ENCODE data around the gene ATXN3L.

Gene ATXN3L

GRCh38 chrX:13346646-13347045 is 26.8 kb upstream of the ATXN3L start:
- Histone ChIP-seq H3K27ac (replicated peaks; ENCODE audit: low read length) (no peak overlapping the region), H2AK5ac (ENCODE audit: low read depth, low read length) (no peak overlapping the region), H3K9ac (ENCODE audit: low read depth, low read length, poor library complexity) (no peak overlapping the region), H2BK15ac (ENCODE audit: low read length) (no peak overlapping the region), H3K18ac (ENCODE audit: low read length) (no peak overlapping the region), H3K36me3 (replicated peaks in 1 of 2; ENCODE audit: control insufficient read depth in 2 of 2, insufficient read depth in 2 of 2, low read length in 2 of 2) (no peaks in the 10 kb centered on the region), H2BK120ac (ENCODE audit: low read depth, low read length) (no peak overlapping the region), H3K4me2 (ENCODE audit: insufficient read depth, low read length, poor library complexity, severe bottlenecking) (no peak overlapping the region), H2AFZ (ENCODE audit: low read length) (no peak overlapping the region), H3K4me3 (ENCODE audit: low read length in 2 of 2) (no peak overlapping the region), H2BK12ac (ENCODE audit: low read length) (no peak overlapping the region), H3K9me3 (replicated peaks in 1 of 2; ENCODE audit: control insufficient read depth in 2 of 2, insufficient read depth in 1 of 2, low read depth in 1 of 2, low read length in 2 of 2) (no peaks in the 10 kb centered on the region), H4K8ac (ENCODE audit: low read depth, low read length) (no peak overlapping the region), H3K14ac (ENCODE audit: low read length) (no peak overlapping the region), H3K4ac (ENCODE audit: low read length) (no peak overlapping the region), H3K4me1 (ENCODE audit: control insufficient read depth in 2 of 2, insufficient read depth in 1 of 2, low read depth in 1 of 2, low read length in 2 of 2) (no peaks in the 10 kb centered on the region), H4K91ac (ENCODE audit: low read depth, low read length, poor library complexity) (no peak overlapping the region), H2BK5ac (ENCODE audit: low read length) (no peak overlapping the region), H3K27me3 (ENCODE audit: control insufficient read depth in 3 of 3, insufficient read depth in 3 of 3, low read depth in 1 of 3, low read length in 3 of 3) (no peaks in the 10 kb centered on the region), H3K79me1 (ENCODE audit: low read depth, low read length) (no peaks in the 10 kb centered on the region), H3K23ac (ENCODE audit: low read depth, low read length, poor library complexity) (no peak overlapping the region)
- no peak for DNase-seq (ENCODE audit: low spot score)
- WGBS, 2 donors (ENCODE audit: extremely low coverage in 2 of 2, insufficient read length in 2 of 2, insufficient replicate concordance in 1 of 2), result no CpG with 5 or more reads among the region's 2 CpGs

DNA sequence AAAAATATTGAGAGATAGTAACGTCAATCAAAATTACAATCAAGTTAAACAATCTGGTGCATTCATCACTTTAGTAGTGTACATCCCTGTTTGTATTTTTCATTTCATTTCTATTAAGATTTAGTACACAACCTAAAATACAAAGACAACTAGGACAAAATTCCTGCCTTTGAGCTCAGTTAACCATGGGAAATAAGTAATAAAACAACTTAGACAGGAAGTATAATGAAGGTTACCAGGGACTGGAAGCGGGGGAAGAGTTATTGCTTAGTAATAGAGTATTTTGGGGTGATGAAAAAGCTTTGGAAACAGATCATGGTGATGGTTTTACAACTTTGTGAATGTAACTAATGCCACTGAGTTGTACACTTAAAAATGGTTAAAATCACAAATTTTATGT is 25.6 kb upstream of the ATXN3L start:
- H3K23ac ChIP-seq (ENCODE audit: low read depth, low read length, poor library complexity), result no peak overlapping the region
- H2AFZ ChIP-seq (ENCODE audit: low read length), result no peak overlapping the region
- no CpG with 5 or more reads among the region's 2 CpGs for WGBS, 2 donors (ENCODE audit: extremely low coverage in 2 of 2, insufficient read length in 2 of 2, insufficient replicate concordance in 1 of 2)
- no peaks in the 10 kb centered on the region for H3K9me3 ChIP-seq (replicated peaks in 1 of 2; ENCODE audit: control insufficient read depth in 2 of 2, insufficient read depth in 1 of 2, low read depth in 1 of 2, low read length in 2 of 2)
- H2BK12ac ChIP-seq (ENCODE audit: low read length), result no peak overlapping the region
- H3K4me2 ChIP-seq (ENCODE audit: insufficient read depth, low read length, poor library complexity, severe bottlenecking), result no peak overlapping the region
- peaks cover under 1 to 2% of the 10 kb centered on the region in 2 donors for H3K4me1 ChIP-seq (ENCODE audit: control insufficient read depth in 2 of 2, insufficient read depth in 1 of 2, low read depth in 1 of 2, low read length in 2 of 2)
- H3K14ac ChIP-seq (ENCODE audit: low read length), result no peak overlapping the region
- H3K27ac ChIP-seq (replicated peaks; ENCODE audit: low read length), result no peak overlapping the region
- H4K8ac ChIP-seq (ENCODE audit: low read depth, low read length), result no peak overlapping the region
- no peaks in the 10 kb centered on the region for H3K36me3 ChIP-seq (replicated peaks in 1 of 2; ENCODE audit: control insufficient read depth in 2 of 2, insufficient read depth in 2 of 2, low read length in 2 of 2)
- no peaks in the 10 kb centered on the region for H3K27me3 ChIP-seq (ENCODE audit: control insufficient read depth in 3 of 3, insufficient read depth in 3 of 3, low read depth in 1 of 3, low read length in 3 of 3)
- H2AK5ac ChIP-seq (ENCODE audit: low read depth, low read length), result no peak overlapping the region
- no peak overlapping the region for H3K4ac ChIP-seq (ENCODE audit: low read length)
- H3K9ac ChIP-seq (ENCODE audit: low read depth, low read length, poor library complexity), result no peak overlapping the region
- H4K91ac ChIP-seq (ENCODE audit: low read depth, low read length, poor library complexity), result no peak overlapping the region
- H3K4me3 ChIP-seq (ENCODE audit: low read length in 2 of 2), result no peak overlapping the region
- no peak for DNase-seq (ENCODE audit: low spot score)
- H3K18ac ChIP-seq (ENCODE audit: low read length), result no peak overlapping the region
- H3K79me1 ChIP-seq (ENCODE audit: low read depth, low read length), result no peaks in the 10 kb centered on the region
- H2BK15ac ChIP-seq (ENCODE audit: low read length), result no peak overlapping the region
- no peak overlapping the region for H2BK5ac ChIP-seq (ENCODE audit: low read length)
- H2BK120ac ChIP-seq (ENCODE audit: low read depth, low read length), result no peak overlapping the region

GRCh38 chrX:13345037-13345436 is 25.2 kb upstream of the ATXN3L start:
- Histone ChIP-seq H2BK15ac (ENCODE audit: low read length) (no peak overlapping the region), H2BK5ac (ENCODE audit: low read length) (no peak overlapping the region), H3K4me3 (ENCODE audit: low read length in 2 of 2) (no peak overlapping the region), H3K23ac (ENCODE audit: low read depth, low read length, poor library complexity) (no peak overlapping the region), H3K27me3 (ENCODE audit: control insufficient read depth in 3 of 3, insufficient read depth in 3 of 3, low read depth in 1 of 3, low read length in 3 of 3) (no peaks in the 10 kb centered on the region), H3K4me1 (ENCODE audit: control insufficient read depth in 2 of 2, insufficient read depth in 1 of 2, low read depth in 1 of 2, low read length in 2 of 2) (peaks cover 2 to 5% of the 10 kb centered on the region in 2 donors), H3K14ac (ENCODE audit: low read length) (no peak overlapping the region), H3K79me1 (ENCODE audit: low read depth, low read length) (no peaks in the 10 kb centered on the region), H4K91ac (ENCODE audit: low read depth, low read length, poor library complexity) (no peak overlapping the region), H2BK12ac (ENCODE audit: low read length) (no peak overlapping the region), H3K9me3 (replicated peaks in 1 of 2; ENCODE audit: control insufficient read depth in 2 of 2, insufficient read depth in 1 of 2, low read depth in 1 of 2, low read length in 2 of 2) (no peaks in the 10 kb centered on the region), H4K8ac (ENCODE audit: low read depth, low read length) (no peak overlapping the region), H3K27ac (replicated peaks; ENCODE audit: low read length) (no peak overlapping the region), H3K18ac (ENCODE audit: low read length) (no peak overlapping the region), H2AK5ac (ENCODE audit: low read depth, low read length) (no peak overlapping the region), H2BK120ac (ENCODE audit: low read depth, low read length) (no peak overlapping the region), H3K4me2 (ENCODE audit: insufficient read depth, low read length, poor library complexity, severe bottlenecking) (no peak overlapping the region), H3K9ac (ENCODE audit: low read depth, low read length, poor library complexity) (no peak overlapping the region), H3K36me3 (replicated peaks in 1 of 2; ENCODE audit: control insufficient read depth in 2 of 2, insufficient read depth in 2 of 2, low read length in 2 of 2) (no peaks in the 10 kb centered on the region), H2AFZ (ENCODE audit: low read length) (no peak overlapping the region), H3K4ac (ENCODE audit: low read length) (no peak overlapping the region)
- no CpG with 5 or more reads among the region's 4 CpGs for WGBS, 2 donors (ENCODE audit: extremely low coverage in 2 of 2, insufficient read length in 2 of 2, insufficient replicate concordance in 1 of 2)
- no peak for DNase-seq (ENCODE audit: low spot score)

GRCh38 chrX:13341491-13342101 is 21.7 kb upstream of the ATXN3L start:
- Histone ChIP-seq H2AFZ (ENCODE audit: low read length) (no peak overlapping the region), H2AK5ac (ENCODE audit: low read depth, low read length) (no peak overlapping the region), H3K9ac (ENCODE audit: low read depth, low read length, poor library complexity) (no peak overlapping the region), H2BK12ac (ENCODE audit: low read length) (no peak overlapping the region), H3K4me3 (ENCODE audit: low read length in 2 of 2) (no peak overlapping the region), H3K4me2 (ENCODE audit: insufficient read depth, low read length, poor library complexity, severe bottlenecking) (no peak overlapping the region), H3K4me1 (ENCODE audit: control insufficient read depth in 2 of 2, insufficient read depth in 1 of 2, low read depth in 1 of 2, low read length in 2 of 2) (peaks cover 2 to 6% of the 10 kb centered on the region in 2 donors), H3K14ac (ENCODE audit: low read length) (no peak overlapping the region), H2BK120ac (ENCODE audit: low read depth, low read length) (no peak overlapping the region), H3K27me3 (ENCODE audit: control insufficient read depth in 3 of 3, insufficient read depth in 3 of 3, low read depth in 1 of 3, low read length in 3 of 3) (no peaks in the 10 kb centered on the region), H3K23ac (ENCODE audit: low read depth, low read length, poor library complexity) (no peak overlapping the region), H2BK5ac (ENCODE audit: low read length) (no peak overlapping the region), H4K8ac (ENCODE audit: low read depth, low read length) (no peak overlapping the region), H3K9me3 (replicated peaks in 1 of 2; ENCODE audit: control insufficient read depth in 2 of 2, insufficient read depth in 1 of 2, low read depth in 1 of 2, low read length in 2 of 2) (no peaks in the 10 kb centered on the region), H3K27ac (replicated peaks; ENCODE audit: low read length) (no peak overlapping the region), H3K36me3 (replicated peaks in 1 of 2; ENCODE audit: control insufficient read depth in 2 of 2, insufficient read depth in 2 of 2, low read length in 2 of 2) (no peaks in the 10 kb centered on the region), H3K18ac (ENCODE audit: low read length) (no peak overlapping the region), H3K4ac (ENCODE audit: low read length) (no peak overlapping the region), H4K91ac (ENCODE audit: low read depth, low read length, poor library complexity) (no peak overlapping the region), H3K79me1 (ENCODE audit: low read depth, low read length) (no peaks in the 10 kb centered on the region), H2BK15ac (ENCODE audit: low read length) (no peak overlapping the region)
- no peak for DNase-seq (ENCODE audit: low spot score)
- WGBS, 2 donors (ENCODE audit: extremely low coverage in 2 of 2, insufficient read length in 2 of 2, insufficient replicate concordance in 1 of 2), result no CpG with 5 or more reads among the region's 3 CpGs

All from neuronal stem cell (in vitro differentiated cells).